H1 (cell line): ENCODE data around the gene TUBGCP3. TPM values are rescaled to one million over a fixed set of nuclear protein-coding genes. Genes with fewer than 3 reads are reported as not detected.
A peak's percentile ranks its signal among the peaks of the same experiment; 100 is the strongest.

Experiments used
- ASH2L ChIP-seq: fragments of 200-600, 300-600 bp; sonication (generic); IDR thresholded peaks from one replicate; pipeline ENCODE4 v1.7.1; 2017; ENCODE audit warnings: low read length
- BCL11A ChIP-seq, 2 experiments: IDR thresholded peaks; one replicate each; pipeline ENCODE4 v1.6.1; 2011; ENCODE audit warnings: low read depth in 2 of 2, low read length in 2 of 2, mild to moderate bottlenecking in 2 of 2
- CBX8 ChIP-seq: fragments of 300-800, 300-1000 bp; sonication (generic); IDR thresholded peaks from 2 replicates; pipeline ENCODE4 v1.7.1; 2016; ENCODE audit warnings: low read depth, low read length, borderline replicate concordance
- CREB1 ChIP-seq: IDR thresholded peaks from 2 replicates; pipeline ENCODE4 v1.6.1; 2012; ENCODE audit warnings: inconsistent platforms
- EZH2 ChIP-seq: fragments of 200-600 bp; sonication (generic); IDR thresholded peaks from 2 replicates; pipeline ENCODE4 v1.7.1; 2012; ENCODE audit warnings: low read depth, mild to moderate bottlenecking, moderate library complexity, low read length, inconsistent platforms; ENCODE audit not compliant: severe bottlenecking
- GABPA ChIP-seq: IDR thresholded peaks from 2 replicates; pipeline ENCODE4 v1.6.1; 2011; ENCODE audit warnings: mild to moderate bottlenecking, low read length, moderate library complexity, borderline replicate concordance; ENCODE audit not compliant: insufficient read depth
- HDAC6 ChIP-seq: IDR thresholded peaks from one replicate; pipeline ENCODE4 v1.7.1; 2012; ENCODE audit warnings: low read depth, mild to moderate bottlenecking, inconsistent platforms, low read length, moderate library complexity
- JUND ChIP-seq: IDR thresholded peaks from 2 replicates; pipeline ENCODE4 v1.6.1; 2011; ENCODE audit warnings: mild to moderate bottlenecking, improper control_type of control experiment, low read length
- KDM1A ChIP-seq: fragments of 200-600, 300-600 bp; sonication (generic); IDR thresholded peaks from 2 replicates; pipeline ENCODE4 v1.7.1; 2016; ENCODE audit warnings: mild to moderate bottlenecking, low read length, borderline replicate concordance
- KDM4A ChIP-seq: IDR thresholded peaks from one replicate; pipeline ENCODE4 v1.7.1; 2012; ENCODE audit warnings: low read depth, mild to moderate bottlenecking, moderate library complexity, low read length, inconsistent platforms; ENCODE audit not compliant: severe bottlenecking
- MAFK ChIP-seq: IDR thresholded peaks from 2 replicates; pipeline ENCODE4 v1.6.1; 2012; ENCODE audit warnings: low read depth, mild to moderate bottlenecking, improper control_type of control experiment, low read length
- NANOG ChIP-seq: IDR thresholded peaks from 2 replicates; pipeline ENCODE4 v1.6.1; 2011; ENCODE audit warnings: low read length, low read depth, mild to moderate bottlenecking, inconsistent platforms; ENCODE audit not compliant: insufficient read depth, poor library complexity, severe bottlenecking
- POLR2A ChIP-seq, 2 experiments: IDR thresholded peaks; 1 replicate in 1 of 2; 2 replicates in 1 of 2; pipeline ENCODE4 v1.6.1; 2011; ENCODE audit warnings: low read depth in 2 of 2, low read length in 2 of 2, mild to moderate bottlenecking in 2 of 2; ENCODE audit errors: control extremely low read depth in 1 of 2
- RAD21 ChIP-seq, 2 experiments: IDR thresholded peaks in 1 of 2; conservative IDR thresholded peaks in 1 of 2; 2 replicates each; pipeline ENCODE4 v1.6.1; 2011; ENCODE audit warnings: low read depth in 2 of 2, low read length in 2 of 2, improper control_type of control experiment in 1 of 2, inconsistent platforms in 1 of 2, mild to moderate bottlenecking in 1 of 2, moderate library complexity in 1 of 2
- SAP30 ChIP-seq: fragments of 300-600 bp; sonication (generic); IDR thresholded peaks from 2 replicates; pipeline ENCODE4 v1.7.1; 2012; ENCODE audit warnings: low read length, moderate library complexity, mild to moderate bottlenecking, inconsistent platforms; ENCODE audit not compliant: insufficient read depth, insufficient replicate concordance
- SIN3A ChIP-seq, 2 experiments: IDR thresholded peaks in 1 of 2; conservative IDR thresholded peaks in 1 of 2; 2 replicates each; pipeline ENCODE4 v1.6.1; 2011 to 2012; ENCODE audit warnings: low read length in 2 of 2, improper control_type of control experiment in 1 of 2, low read depth in 1 of 2, mild to moderate bottlenecking in 1 of 2
- SIX5 ChIP-seq: IDR thresholded peaks from 2 replicates; pipeline ENCODE4 v1.6.1; 2011; ENCODE audit warnings: mild to moderate bottlenecking, low read depth, low read length
- SP1 ChIP-seq: IDR thresholded peaks from 2 replicates; pipeline ENCODE4 v1.6.1; 2011; ENCODE audit warnings: low read depth, low read length
- SP2 ChIP-seq: IDR thresholded peaks from 2 replicates; pipeline ENCODE4 v1.6.1; 2012; ENCODE audit warnings: mild to moderate bottlenecking, low read length, inconsistent platforms
- SP4 ChIP-seq: IDR thresholded peaks from 2 replicates; pipeline ENCODE4 v1.6.1; 2012; ENCODE audit warnings: low read length, inconsistent platforms
- TBP ChIP-seq: IDR thresholded peaks from 2 replicates; pipeline ENCODE4 v1.6.1; 2011; ENCODE audit warnings: low read depth, low read length, improper control_type of control experiment
- TEAD4 ChIP-seq: IDR thresholded peaks from 2 replicates; pipeline ENCODE4 v1.6.1; 2012; ENCODE audit warnings: low read depth, low read length, inconsistent platforms, mixed read lengths
- USF2 ChIP-seq: IDR thresholded peaks from 2 replicates; pipeline ENCODE4 v1.6.1; 2011; ENCODE audit warnings: low read length, improper control_type of control experiment
- YY1 ChIP-seq: IDR thresholded peaks from 2 replicates; pipeline ENCODE4 v1.6.1; 2011; ENCODE audit warnings: low read depth, mild to moderate bottlenecking, low read length
- polyA plus RNA-seq, 7 experiments: library from polyadenylated mRNA; depleted of rRNA in 3 of 7; stranded (reverse) in 5 of 7; unstranded in 2 of 7; fragments of >200 nt in 5 of 7; fragments of 200-250 nt in 2 of 7; gene quantifications; 1 replicate in 5 of 7; 2 replicates in 1 of 7; 4 replicates in 1 of 7; pipeline versions ENCODE4 v1.2.1 to v1.2.3, GENCODE V29; 2011 to 2013; ENCODE audit warnings: missing spikeins in 2 of 7, mixed read lengths in 2 of 7
- total RNA-seq: library from RNA; stranded (reverse); fragmentation: NEBNext Ultra II Directional; extraction: Animal tissue kit (Norgen Biotek cat#: 25700); gene quantifications from 2 replicates; pipeline ENCODE4 v1.2.1, GENCODE V29; 2021

Gene TUBGCP3
- total and polyA plus RNA-seq, 2 of the 8 experiments (the other 6 are each of a cell fraction or from before 2014, with no cell fraction given) = 27.0 to 31.7 TPM

DNA sequence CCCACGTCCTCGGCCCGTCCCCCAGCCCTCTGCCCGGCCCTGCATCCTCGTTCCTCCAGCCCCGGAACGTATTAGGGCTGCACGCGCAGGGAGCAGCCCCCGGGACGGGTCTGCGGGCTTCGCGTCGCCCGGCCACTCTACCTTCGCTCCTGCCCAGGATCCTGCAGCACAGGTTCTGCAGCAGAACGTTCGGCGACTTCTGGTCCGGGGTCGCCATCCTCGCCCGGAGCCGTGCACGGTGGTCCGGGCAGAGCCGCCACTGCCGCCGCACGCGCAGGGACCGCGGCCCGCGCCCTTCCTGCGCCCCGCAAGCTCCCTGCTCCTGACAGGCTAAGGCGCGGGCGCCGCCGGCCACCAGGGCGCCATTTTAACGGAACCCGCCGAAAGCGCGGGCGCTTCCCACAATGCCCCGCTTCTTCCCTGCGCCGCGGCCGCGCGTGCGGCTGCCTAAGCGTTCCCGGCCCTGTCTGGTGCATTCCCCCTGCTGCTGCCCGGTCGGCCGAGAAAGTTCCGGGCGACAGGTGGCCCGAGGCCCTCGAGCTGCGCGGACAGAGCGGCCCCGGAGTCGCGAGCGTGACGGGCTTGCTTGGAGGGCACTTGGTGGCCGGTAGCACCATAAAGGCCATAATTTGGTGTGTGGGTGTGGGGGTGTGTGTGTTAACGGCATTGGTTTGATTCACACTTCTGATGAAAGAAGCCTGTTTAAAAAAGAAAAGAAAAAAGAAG lies at the start of gene TUBGCP3 (continued):
- TF ChIP-seq EZH2 (no peak), KDM1A (no peak), ASH2L (peak; percentile 85), SAP30 (no peak), CREB1 (no peak; the same call in 1 of the 2 replicates), TEAD4 (peak; percentile 77), JUND (no peak), SP4 (peak; percentile 73; the same call in 1 of the 2 replicates), SP2 (no peak), POLR2A (IDR thresholded peaks at IDR 0.05; ENCODE audit: control extremely low read depth in 1 of 2, low read depth in 2 of 2, low read length in 2 of 2) (peak in 1 of 2 experiments; percentile 90; a peak in 2 of 3 replicates), BCL11A (IDR thresholded peaks at IDR 0.05; ENCODE audit: low read depth in 2 of 2, low read length in 2 of 2) (no peak), TBP (peak; percentile 84), KDM4A (peak; percentile 93), YY1 (peak; percentile 94), SIX5 (no peak), RAD21 (IDR thresholded peaks at IDR 0.05 in 1 of 2, conservative IDR thresholded peaks at IDR 0.05 in 1 of 2; ENCODE audit: low read depth in 2 of 2, low read length in 2 of 2) (no peak), HDAC6 (no peak), SIN3A (conservative IDR thresholded peaks at IDR 0.05 in 1 of 2, IDR thresholded peaks at IDR 0.05 in 1 of 2; ENCODE audit: low read depth in 1 of 2, low read length in 2 of 2) (peak in 1 of 2 experiments; percentile 48; a peak in 1 of 4 replicates), MAFK (no peak), CBX8 (no peak), GABPA (peak; percentile 73; the same call in 1 of the 2 replicates), USF2 (no peak), SP1 (no peak), NANOG (no peak)
